Upper lobe of left lung (tissue), 4 donors: Measurements from ENCODE around the gene B3GNT2.

ENCODE experiments used
- POLR2A ChIP-seq, 4 donors: fragments of 450-650 bp; IDR thresholded peaks; one replicate each; pipeline ENCODE4 v1.5.1; 2016 to 2017; ENCODE audit warnings: antibody characterized with exemption in 4 of 4, mild to moderate bottlenecking in 2 of 4
- POLR2AphosphoS5 ChIP-seq, 2 donors: sonication (generic); formaldehyde crosslinking; IDR thresholded peaks; one replicate each; pipeline ENCODE4 v1.5.1; 2017; ENCODE audit warnings: antibody characterized with exemption in 2 of 2
- TF ChIP-seq, protein P1 (sequence below), 6 experiments: fragments of 450-650 bp in 4 of 6; fragments of 200-600 bp in 2 of 6; sonication (generic) in 2 of 6; IDR thresholded peaks; one replicate each; pipeline ENCODE4 v1.5.1; 2016 to 2019; ENCODE audit warnings: antibody characterized with exemption in 6 of 6

DNA sequence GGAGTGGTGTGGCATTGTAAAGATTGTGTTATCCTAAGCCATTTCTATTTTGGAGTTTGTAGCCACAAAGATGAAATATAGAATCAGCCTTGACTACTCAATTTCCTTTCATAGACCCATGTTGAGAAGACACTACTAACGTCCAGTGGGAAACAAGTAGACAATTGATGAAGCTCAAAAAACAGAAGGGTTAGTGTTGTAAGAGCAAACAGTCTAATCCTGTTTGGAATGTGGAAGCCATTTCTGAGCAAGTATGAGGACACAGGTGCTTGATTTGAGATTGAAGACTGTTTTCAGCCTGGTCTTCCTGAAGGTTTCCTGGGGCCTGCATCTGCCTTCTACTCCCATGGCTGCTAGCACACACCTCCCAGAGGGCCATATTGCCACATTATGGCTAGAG lies 29.1 kb downstream of the B3GNT2 start:
- TF ChIP-seq, protein P1, sequence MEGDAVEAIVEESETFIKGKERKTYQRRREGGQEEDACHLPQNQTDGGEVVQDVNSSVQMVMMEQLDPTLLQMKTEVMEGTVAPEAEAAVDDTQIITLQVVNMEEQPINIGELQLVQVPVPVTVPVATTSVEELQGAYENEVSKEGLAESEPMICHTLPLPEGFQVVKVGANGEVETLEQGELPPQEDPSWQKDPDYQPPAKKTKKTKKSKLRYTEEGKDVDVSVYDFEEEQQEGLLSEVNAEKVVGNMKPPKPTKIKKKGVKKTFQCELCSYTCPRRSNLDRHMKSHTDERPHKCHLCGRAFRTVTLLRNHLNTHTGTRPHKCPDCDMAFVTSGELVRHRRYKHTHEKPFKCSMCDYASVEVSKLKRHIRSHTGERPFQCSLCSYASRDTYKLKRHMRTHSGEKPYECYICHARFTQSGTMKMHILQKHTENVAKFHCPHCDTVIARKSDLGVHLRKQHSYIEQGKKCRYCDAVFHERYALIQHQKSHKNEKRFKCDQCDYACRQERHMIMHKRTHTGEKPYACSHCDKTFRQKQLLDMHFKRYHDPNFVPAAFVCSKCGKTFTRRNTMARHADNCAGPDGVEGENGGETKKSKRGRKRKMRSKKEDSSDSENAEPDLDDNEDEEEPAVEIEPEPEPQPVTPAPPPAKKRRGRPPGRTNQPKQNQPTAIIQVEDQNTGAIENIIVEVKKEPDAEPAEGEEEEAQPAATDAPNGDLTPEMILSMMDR (IDR thresholded peaks at IDR 0.05): no peak
- TF ChIP-seq POLR2AphosphoS5 (IDR thresholded peaks at IDR 0.05) (no peak), POLR2A (IDR thresholded peaks at IDR 0.05) (no peak)
